Glomerular visceral epithelial cell (primary cell): ENCODE results near the gene TM7SF3.
A peak's percentile ranks its signal among the peaks of the same experiment; 100 is the strongest.

Experiments used
- DNase-seq: peaks from one replicate; pipeline ENCODE4 v3.0.0-alpha.2; 2016; ENCODE audit errors: extremely low spot score

The TM7SF3 gene

GRCh38 chr12:27015730-27016076, 1.5 kb upstream of the TM7SF3 start:
- peak; percentile 38 for DNase-seq

- DNase-seq = no peak
Measured at GRCh38 chr12:27014859-27015729, 910 bp upstream of the TM7SF3 start.

GRCh38 chr12:27013611-27014084, 536 bp downstream of the TM7SF3 start:
- no peak for DNase-seq

- DNase-seq = no peak
Measured at GRCh38 chr12:27012982-27013255, 1.3 kb downstream of the TM7SF3 start.

- no peak for DNase-seq
Measured at GRCh38 chr12:27012239-27012981, 1.8 kb downstream of the TM7SF3 start.

GRCh38 chr12:27009881-27010301, 4.3 kb downstream of the TM7SF3 start:
- peak; percentile 12 for DNase-seq

- DNase-seq = no peak
Measured at GRCh38 chr12:27008081-27008480, 6.1 kb downstream of the TM7SF3 start.

GRCh38 chr12:27006797-27007467, 7.3 kb downstream of the TM7SF3 start:
- no peak for DNase-seq

- no peak for DNase-seq
Measured at GRCh38 chr12:27005495-27005894, 8.7 kb downstream of the TM7SF3 start.

- DNase-seq = no peak
Measured at GRCh38 chr12:27003421-27004381, 10.5 kb downstream of the TM7SF3 start.

GRCh38 chr12:27002141-27002540, 12.0 kb downstream of the TM7SF3 start:
- DNase-seq = peak; percentile 35

- DNase-seq = no peak
Measured at GRCh38 chr12:27001663-27002062, 12.5 kb downstream of the TM7SF3 start.

GRCh38 chr12:27000961-27001360, 13.2 kb downstream of the TM7SF3 start:
- DNase-seq = no peak

GRCh38 chr12:26997003-26997402, 17.2 kb downstream of the TM7SF3 start:
- DNase-seq = no peak

GRCh38 chr12:26995706-26996105, 18.5 kb downstream of the TM7SF3 start:
- no peak for DNase-seq

- DNase-seq = no peak
Measured at GRCh38 chr12:26994109-26994508, 20.1 kb downstream of the TM7SF3 start.

GRCh38 chr12:26991826-26992225, 22.4 kb downstream of the TM7SF3 start:
- DNase-seq = no peak

- no peak for DNase-seq
Measured at GRCh38 chr12:26989873-26990272, 24.3 kb downstream of the TM7SF3 start.

GRCh38 chr12:26988703-26989102, 25.5 kb downstream of the TM7SF3 start:
- DNase-seq = no peak

GRCh38 chr12:26987634-26988424, 26.4 kb downstream of the TM7SF3 start:
- no peak for DNase-seq

- no peak for DNase-seq
Measured at GRCh38 chr12:26982866-26983265, 31.3 kb downstream of the TM7SF3 start.
